ENCODE measurements around the gene MFSD12.
A peak's percentile ranks its signal among the peaks of the same experiment; 100 is the strongest.

Gene MFSD12

GRCh38 chr19:3557461-3558248, at the start of gene MFSD12:
TSS of gene MFSD12 (minus strand) at chr19:3557586. CDS start at chr19:3557403, 183 bp downstream.
- in situ Hi-C loops (cut with MboI; ENCODE audit: low pct_unique_long_range_greater_than_20kb, low sequenced_read_pairs), result no loop called here
- DNase-seq, result peak; percentile 92

GRCh38 chr19:3606690-3607289, 49.4 kb upstream of the MFSD12 start, which contains the start of gene TBXA2R:
TSS of gene TBXA2R (minus strand) at chr19:3606875. CDS start at chr19:3600634, 6,241 bp downstream.
- in situ Hi-C loops (cut with MboI; ENCODE audit: low pct_unique_long_range_greater_than_20kb, low sequenced_read_pairs), result no loop called here
- peak; percentile 71 for DNase-seq

GRCh38 chr19:3606174-3606689, 48.8 kb upstream of the MFSD12 start:
- DNase-seq, result peak; percentile 19
- in situ Hi-C loops (cut with MboI; ENCODE audit: low pct_unique_long_range_greater_than_20kb, low sequenced_read_pairs), result no loop called here

GRCh38 chr19:3605770-3606169, 48.4 kb upstream of the MFSD12 start:
- DNase-seq, result peak; percentile 14
- in situ Hi-C loops (cut with MboI; ENCODE audit: low pct_unique_long_range_greater_than_20kb, low sequenced_read_pairs), result no loop called here

GRCh38 chr19:3605361-3605760, 48.0 kb upstream of the MFSD12 start:
- in situ Hi-C loops (cut with MboI; ENCODE audit: low pct_unique_long_range_greater_than_20kb, low sequenced_read_pairs), result no loop called here
- DNase-seq, result no peak

GRCh38 chr19:3604987-3605343, 47.6 kb upstream of the MFSD12 start:
- in situ Hi-C loops (cut with MboI; ENCODE audit: low pct_unique_long_range_greater_than_20kb, low sequenced_read_pairs), result no loop called here

GRCh38 chr19:3604227-3604986, 47.0 kb upstream of the MFSD12 start:
- in situ Hi-C loops (cut with MboI; ENCODE audit: low pct_unique_long_range_greater_than_20kb, low sequenced_read_pairs), result no loop called here
- no peak for DNase-seq

More at GRCh38 chr19:3604987-3605343, 47.6 kb upstream of the MFSD12 start:
- DNase-seq, result peak; percentile 69

GRCh38 chr19:3603121-3603811, 45.9 kb upstream of the MFSD12 start:
- no peak for DNase-seq

GRCh38 chr19:3601021-3601420, 43.6 kb upstream of the MFSD12 start:
- in situ Hi-C loops (cut with MboI; ENCODE audit: low pct_unique_long_range_greater_than_20kb, low sequenced_read_pairs), result no loop called here

More at GRCh38 chr19:3603121-3603811, 45.9 kb upstream of the MFSD12 start:
- in situ Hi-C loops (cut with MboI; ENCODE audit: low pct_unique_long_range_greater_than_20kb, low sequenced_read_pairs), result no loop called here

GRCh38 chr19:3599776-3600187, 42.4 kb upstream of the MFSD12 start:
- in situ Hi-C loops (cut with MboI; ENCODE audit: low pct_unique_long_range_greater_than_20kb, low sequenced_read_pairs), result no loop called here
- DNase-seq, result no peak

More at GRCh38 chr19:3601021-3601420, 43.6 kb upstream of the MFSD12 start:
- DNase-seq, result no peak

GRCh38 chr19:3595521-3596061, 38.2 kb upstream of the MFSD12 start:
- no peak for DNase-seq
- in situ Hi-C loops (cut with MboI; ENCODE audit: low pct_unique_long_range_greater_than_20kb, low sequenced_read_pairs), result no loop called here

- in situ Hi-C loops (cut with MboI; ENCODE audit: low pct_unique_long_range_greater_than_20kb, low sequenced_read_pairs), result no loop called here
Observed at GRCh38 chr19:3593156-3593555, 35.8 kb upstream of the MFSD12 start.

GRCh38 chr19:3591876-3592613, 34.7 kb upstream of the MFSD12 start:
- in situ Hi-C loops (cut with MboI; ENCODE audit: low pct_unique_long_range_greater_than_20kb, low sequenced_read_pairs), result no loop called here
- no peak for DNase-seq

More at GRCh38 chr19:3593156-3593555, 35.8 kb upstream of the MFSD12 start:
- no peak for DNase-seq

GRCh38 chr19:3590991-3591659, 33.7 kb upstream of the MFSD12 start:
- in situ Hi-C loops (cut with MboI; ENCODE audit: low pct_unique_long_range_greater_than_20kb, low sequenced_read_pairs), result no loop called here

GRCh38 chr19:3589949-3590348, 32.6 kb upstream of the MFSD12 start:
- in situ Hi-C loops (cut with MboI; ENCODE audit: low pct_unique_long_range_greater_than_20kb, low sequenced_read_pairs), result no loop called here
- no peak for DNase-seq

More at GRCh38 chr19:3590991-3591659, 33.7 kb upstream of the MFSD12 start:
- no peak for DNase-seq

- in situ Hi-C loops (cut with MboI; ENCODE audit: low pct_unique_long_range_greater_than_20kb, low sequenced_read_pairs), result no loop called here
- no peak for DNase-seq
Observed at GRCh38 chr19:3589439-3589838, 32.1 kb upstream of the MFSD12 start.

- no peak for DNase-seq
- in situ Hi-C loops (cut with MboI; ENCODE audit: low pct_unique_long_range_greater_than_20kb, low sequenced_read_pairs), result no loop called here
Observed at GRCh38 chr19:3586707-3587346, 29.4 kb upstream of the MFSD12 start.
